GM10248 (cell line): ENCODE results near the gene ZRANB3.

Experiments
- CTCF ChIA-PET: fragments of 300-600 bp; sonication (Branson Sonifier 250); formaldehyde crosslinking; extraction: SDS; loops from one replicate; lab custom pipeline; 2021; ENCODE audit warnings: antibody characterized with exemption; lab: Yijun Ruan, JAX
- POLR2A ChIA-PET: fragments of 350-650 bp; sonication (Branson Sonifier 250); formaldehyde crosslinking; extraction: SDS; loops from one replicate; lab custom pipeline; 2020; ENCODE audit warnings: antibody characterized with exemption; lab: Yijun Ruan, JAX
- DNase-seq: peaks from one replicate; pipeline ENCODE4 v3.0.0; 2012; ENCODE audit errors: extremely low spot score
- CTCF ChIP-seq: IDR thresholded peaks from 2 replicates; pipeline ENCODE4 v1.5.1; 2012; ENCODE audit warnings: mild to moderate bottlenecking, low read depth; ENCODE audit errors: extremely low read depth, missing control alignments, control extremely low read depth

ZRANB3 gene

GRCh38 chr2:135265960-135266490 lies 265.0 kb downstream of the ZRANB3 start:
- no peak for TF ChIP-seq CTCF
- no peak for DNase-seq
- ChIA-PET POLR2A (no interaction called here), CTCF (interaction anchor here (1.6 kb wide), 1 partner anchor 13 kb away, joined by 3 read pairs; no protein-coding TSS in a partner anchor)

- TF ChIP-seq CTCF: no peak
- DNase-seq: no peak
- ChIA-PET POLR2A (no interaction called here), CTCF (interaction anchor here (0.8 kb wide), 1 partner anchor 13 kb away, joined by 4 read pairs; no protein-coding TSS in a partner anchor)
These were observed 271.9 kb downstream of the ZRANB3 start for GRCh38 chr2:135259123-135259522.

GRCh38 chr2:135258193-135258592 lies 272.8 kb downstream of the ZRANB3 start:
- TF ChIP-seq CTCF: no peak
- ChIA-PET POLR2A (no interaction called here), CTCF (no interaction called here)
- no peak for DNase-seq

- TF ChIP-seq CTCF: no peak
- POLR2A ChIA-PET: no interaction called here
- no peak for DNase-seq
These were observed 273.5 kb downstream of the ZRANB3 start for GRCh38 chr2:135257383-135258090.

GRCh38 chr2:135256531-135257260 lies 274.3 kb downstream of the ZRANB3 start:
- ChIA-PET POLR2A (no interaction called here), CTCF (no interaction called here)
- DNase-seq: no peak
- no peak for TF ChIP-seq CTCF

More at GRCh38 chr2:135257383-135258090, 273.5 kb downstream of the ZRANB3 start:
- CTCF ChIA-PET: no interaction called here

- TF ChIP-seq CTCF: no peak
- no peak for DNase-seq
- CTCF ChIA-PET: no interaction called here
- POLR2A ChIA-PET: no interaction called here
These were observed 275.8 kb downstream of the ZRANB3 start for GRCh38 chr2:135255208-135255607.
